NB4 (cell line): ENCODE measurements around the gene PIBF1.

Experiments
- DNase-seq: peaks from one replicate; pipeline ENCODE4 v3.0.0; 2010; ENCODE audit warnings: low read depth
- H3K4me3 ChIP-seq: one replicate; pipeline ENCODE4 v1.5.1; 2011; ENCODE audit warnings: mild to moderate bottlenecking, low read depth, low read length, moderate library complexity
- CTCF ChIP-seq: IDR thresholded peaks from one replicate; pipeline ENCODE4 v1.5.1; 2012; ENCODE audit warnings: low read depth, low read length
- MAX ChIP-seq: IDR thresholded peaks from 2 replicates; pipeline ENCODE4 v1.6.1; 2011; ENCODE audit warnings: low read depth, low read length
- MYC ChIP-seq: IDR thresholded peaks from 2 replicates; pipeline ENCODE4 v1.6.1; 2011; ENCODE audit warnings: low read depth, low read length
- POLR2A ChIP-seq: IDR thresholded peaks from 2 replicates; pipeline ENCODE4 v1.6.1; 2011; ENCODE audit warnings: mild to moderate bottlenecking; ENCODE audit not compliant: insufficient read length; ENCODE audit errors: extremely low read depth

The PIBF1 gene

GRCh38 chr13:72983085-72983768 is 201.3 kb downstream of the PIBF1 start:
- DNase-seq = peak; percentile 31
- H3K4me3 ChIP-seq = no peak overlapping the region
- TF ChIP-seq MAX (no peak), CTCF (no peak), MYC (no peak), POLR2A (no peak)

- TF ChIP-seq MYC (no peak), CTCF (no peak)
- DNase-seq = no peak
- no peak overlapping the region for H3K4me3 ChIP-seq
Observed at GRCh38 chr13:72985610-72986009, 203.7 kb downstream of the PIBF1 start.

- no peak for DNase-seq
- no peak overlapping the region for H3K4me3 ChIP-seq
- TF ChIP-seq CTCF = no peak
- TF ChIP-seq MYC = no peak
- TF ChIP-seq POLR2A = no peak
- TF ChIP-seq MAX = no peak
Observed at GRCh38 chr13:72986197-72986596, 204.3 kb downstream of the PIBF1 start.

- H3K4me3 ChIP-seq = no peak overlapping the region
- DNase-seq = no peak
- TF ChIP-seq MAX (no peak), POLR2A (no peak), MYC (no peak), CTCF (no peak)
Observed at GRCh38 chr13:72990953-72991352, 209.0 kb downstream of the PIBF1 start.

GRCh38 chr13:72998012-72998411 is 216.1 kb downstream of the PIBF1 start:
- no peak for TF ChIP-seq MYC
- TF ChIP-seq POLR2A = no peak
- TF ChIP-seq MAX = no peak
- no peak for TF ChIP-seq CTCF
- DNase-seq = no peak
- no peak overlapping the region for H3K4me3 ChIP-seq

GRCh38 chr13:73000027-73000674 is 218.2 kb downstream of the PIBF1 start:
- no peak for TF ChIP-seq POLR2A
- TF ChIP-seq CTCF = no peak
- no peak for TF ChIP-seq MAX
- TF ChIP-seq MYC = no peak
- peak; percentile 75 for DNase-seq
- no peak overlapping the region for H3K4me3 ChIP-seq
